NCI-H1694 treated with DMSO at 0.1 percent for 48 hours (cell line): ENCODE data around the gene SPATA3.
"Not testable (repeated sequence)": the region's sequence is repeated elsewhere in the genome, so short reads cannot be mapped to it uniquely, and the experiment has no call there.

Experiments used
- DNase-seq: peaks from one replicate; lab custom pipeline; 2025; lab: John Stamatoyannopoulos, UW

Gene SPATA3

GRCh38 chr2:230998882-230999281, 3.0 kb downstream of the SPATA3 start:
- no peak for DNase-seq

- DNase-seq = no peak
Measured at GRCh38 chr2:230999477-230999876, 3.6 kb downstream of the SPATA3 start.

- DNase-seq = no peak
Measured at GRCh38 chr2:231000211-231000904, 4.4 kb downstream of the SPATA3 start.

GRCh38 chr2:231001036-231001435, 5.1 kb downstream of the SPATA3 start:
- no peak for DNase-seq

- DNase-seq = no peak
Measured at GRCh38 chr2:231001921-231002320, 6.0 kb downstream of the SPATA3 start.

GRCh38 chr2:231002641-231003040, 6.7 kb downstream of the SPATA3 start:
- no peak for DNase-seq

GRCh38 chr2:231003186-231003585, 7.3 kb downstream of the SPATA3 start:
- no peak for DNase-seq

GRCh38 chr2:231004930-231005329, 9.0 kb downstream of the SPATA3 start:
- DNase-seq = not testable (repeated sequence)

GRCh38 chr2:231007286-231008098, 11.6 kb downstream of the SPATA3 start:
- DNase-seq = no peak

GRCh38 chr2:231008131-231008530, 12.2 kb downstream of the SPATA3 start:
- DNase-seq = no peak

GRCh38 chr2:231009236-231009919, 13.5 kb downstream of the SPATA3 start:
- no peak for DNase-seq

- DNase-seq = no peak
Measured at GRCh38 chr2:231010201-231010730, 14.3 kb downstream of the SPATA3 start.

GRCh38 chr2:231011526-231011925, 15.6 kb downstream of the SPATA3 start:
- DNase-seq = no peak

- DNase-seq = no peak
Measured at GRCh38 chr2:231012463-231012862, 16.5 kb downstream of the SPATA3 start.

- DNase-seq = no peak
Measured at GRCh38 chr2:231013820-231014219, 17.9 kb downstream of the SPATA3 start.

GRCh38 chr2:231015478-231015877, 19.6 kb downstream of the SPATA3 start:
- DNase-seq = no peak

GRCh38 chr2:231015926-231016325, 20.0 kb downstream of the SPATA3 start:
- no peak for DNase-seq

GRCh38 chr2:231016566-231017230, 20.8 kb downstream of the SPATA3 start:
- no peak for DNase-seq

GRCh38 chr2:231017231-231017598, 21.3 kb downstream of the SPATA3 start:
- no peak for DNase-seq

GRCh38 chr2:231018184-231018583, 22.3 kb downstream of the SPATA3 start:
- DNase-seq = no peak

GRCh38 chr2:231025059-231025458, 29.1 kb downstream of the SPATA3 start:
- not testable (repeated sequence) for DNase-seq

- DNase-seq = no peak
Measured at GRCh38 chr2:231028889-231029288, 33.0 kb downstream of the SPATA3 start.
